HG02970 (cell line): ENCODE measurements around the gene ICE1.
"Not testable (repeated sequence)": the region's sequence is repeated elsewhere in the genome, so short reads cannot be mapped to it uniquely, and the experiment has no call there.

Source experiments
- ATAC-seq: cut with Tn5 transposase; IDR thresholded peaks from one replicate; pipeline ENCODE4 v1.9.1; 2021; ENCODE audit warnings: mild to moderate bottlenecking, moderate library complexity, moderate number of reproducible peaks; ENCODE audit not compliant: unreplicated experiment, low FRiP score

ICE1 gene

GRCh38 chr5:5432020-5432707, 9.7 kb downstream of the ICE1 start:
- no peak for ATAC-seq

- no peak for ATAC-seq
These were observed 13.8 kb downstream of the ICE1 start for GRCh38 chr5:5436203-5436760.

GRCh38 chr5:5437227-5438172, 15.0 kb downstream of the ICE1 start:
- no peak for ATAC-seq

GRCh38 chr5:5451863-5452262, 29.4 kb downstream of the ICE1 start:
- no peak for ATAC-seq

- ATAC-seq, result no peak
These were observed 30.7 kb downstream of the ICE1 start for GRCh38 chr5:5453131-5453530.

- no peak for ATAC-seq
These were observed 31.9 kb downstream of the ICE1 start for GRCh38 chr5:5454391-5454790.

- no peak for ATAC-seq
These were observed 34.4 kb downstream of the ICE1 start for GRCh38 chr5:5456858-5457257.

GRCh38 chr5:5460311-5460710, 37.8 kb downstream of the ICE1 start:
- no peak for ATAC-seq

- no peak for ATAC-seq
These were observed 38.5 kb downstream of the ICE1 start for GRCh38 chr5:5461012-5461411.

GRCh38 chr5:5464036-5464715, 41.7 kb downstream of the ICE1 start:
- ATAC-seq, result no peak

- no peak for ATAC-seq
These were observed 43.8 kb downstream of the ICE1 start for GRCh38 chr5:5466227-5466626.

GRCh38 chr5:5467737-5468136, 45.3 kb downstream of the ICE1 start:
- ATAC-seq, result no peak

GRCh38 chr5:5470933-5471332, 48.5 kb downstream of the ICE1 start:
- no peak for ATAC-seq

GRCh38 chr5:5473226-5473625, 50.7 kb downstream of the ICE1 start:
- no peak for ATAC-seq

- ATAC-seq, result no peak
These were observed 52.5 kb downstream of the ICE1 start for GRCh38 chr5:5474961-5475360.

GRCh38 chr5:5475975-5476374, 53.5 kb downstream of the ICE1 start:
- no peak for ATAC-seq

GRCh38 chr5:5479578-5479977, 57.1 kb downstream of the ICE1 start:
- ATAC-seq, result not testable (repeated sequence)

- ATAC-seq, result no peak
These were observed 58.1 kb downstream of the ICE1 start for GRCh38 chr5:5480481-5481111.

GRCh38 chr5:5481206-5481605, 58.7 kb downstream of the ICE1 start:
- ATAC-seq, result no peak

GRCh38 chr5:5481633-5482032, 59.2 kb downstream of the ICE1 start:
- no peak for ATAC-seq
